IMR-90 (cell line): ENCODE results near the gene PANX1. TPM values are rescaled to one million over a fixed set of nuclear protein-coding genes. Genes with fewer than 3 reads are reported as not detected.

Source experiments
- ATAC-seq: fragments of 200-7000 bp; cut with Tn5 transposase; 2 replicates; pipeline ENCODE4 v1.9.1; 2020; ENCODE audit warnings: low read depth, mild to moderate bottlenecking, moderate library complexity
- BruUV-seq: library from RNA; stranded (reverse); fragments of 400-500 nt; replicated peaks from 2 replicates; lab custom pipeline; 2021; lab: Mats Ljungman, UMichigan
- CTCF ChIA-PET: fragments of 300-600 bp; formaldehyde crosslinking; extraction: SDS; loops from one replicate; lab custom pipeline; 2021; ENCODE audit warnings: antibody characterized with exemption; lab: Yijun Ruan, JAX
- POLR2A ChIA-PET: fragments of 300-600 bp; sonication (Branson Sonifier 250); formaldehyde crosslinking; loops from one replicate; lab custom pipeline; 2022; ENCODE audit warnings: antibody characterized with exemption; ENCODE audit not compliant: unreplicated experiment; lab: Charles Lee
- DNase-seq: peaks from one replicate; pipeline ENCODE4 v3.0.0; 2013
- H2AFZ ChIP-seq: replicated peaks from 2 replicates; pipeline ENCODE3; 2013; ENCODE audit warnings: low read length, mild to moderate bottlenecking; ENCODE audit not compliant: poor library complexity
- H2AK5ac ChIP-seq: 2 replicates; pipeline ENCODE4 v1.6.1; 2013; ENCODE audit warnings: low read depth, low read length, inconsistent platforms
- H2AK9ac ChIP-seq: replicated peaks from 2 replicates; pipeline ENCODE3; 2013; ENCODE audit warnings: mild to moderate bottlenecking, low read depth, low read length, moderate library complexity; ENCODE audit not compliant: poor library complexity
- H2BK120ac ChIP-seq: 2 replicates; pipeline ENCODE4 v1.6.1; 2013; ENCODE audit warnings: low read depth, low read length, inconsistent platforms
- H2BK15ac ChIP-seq: 3 replicates; pipeline ENCODE4 v1.6.1; 2013; ENCODE audit warnings: low read depth, low read length, inconsistent platforms
- H2BK20ac ChIP-seq: 2 replicates; pipeline ENCODE4 v1.6.1; 2013; ENCODE audit warnings: low read depth, mild to moderate bottlenecking, inconsistent platforms, low read length, moderate library complexity
- H2BK5ac ChIP-seq: 2 replicates; pipeline ENCODE4 v1.6.1; 2013; ENCODE audit warnings: mild to moderate bottlenecking, low read depth, low read length, inconsistent platforms; ENCODE audit not compliant: poor library complexity, severe bottlenecking
- H3K14ac ChIP-seq: replicated peaks from 2 replicates; pipeline ENCODE4 v1.6.1; 2013; ENCODE audit warnings: low read depth, low read length, inconsistent platforms
- H3K18ac ChIP-seq: 2 replicates; pipeline ENCODE4 v1.6.1; 2013; ENCODE audit warnings: low read depth, low read length, control low read depth
- H3K23ac ChIP-seq: 2 replicates; pipeline ENCODE4 v1.6.1; 2013; ENCODE audit warnings: low read depth, low read length, inconsistent platforms
- H3K27ac ChIP-seq: 2 replicates; pipeline ENCODE4 v1.5.1; 2013; ENCODE audit warnings: mild to moderate bottlenecking, control low read depth, low read length; ENCODE audit not compliant: insufficient read depth
- H3K27me3 ChIP-seq: 2 replicates; pipeline ENCODE4 v1.6.1; 2013; ENCODE audit warnings: low read length; ENCODE audit not compliant: control insufficient read depth, insufficient read depth
- H3K36me3 ChIP-seq: 2 replicates; pipeline ENCODE4 v1.6.1; 2013; ENCODE audit warnings: low read length, mixed read lengths; ENCODE audit not compliant: control insufficient read depth, insufficient read depth
- H3K4ac ChIP-seq: 2 replicates; pipeline ENCODE4 v1.6.1; 2013; ENCODE audit warnings: low read depth, low read length, inconsistent platforms
- H3K4me1 ChIP-seq: 2 replicates; pipeline ENCODE4 v1.6.1; 2013; ENCODE audit warnings: low read length, mixed read lengths; ENCODE audit not compliant: control insufficient read depth, insufficient read depth
- H3K4me2 ChIP-seq: 2 replicates; pipeline ENCODE4 v1.6.1; 2013; ENCODE audit warnings: low read depth, mild to moderate bottlenecking, control low read depth, low read length, moderate library complexity
- H3K4me3 ChIP-seq: 2 replicates; pipeline ENCODE4 v1.5.1; 2013; ENCODE audit warnings: low read depth, mild to moderate bottlenecking, control low read depth, low read length, moderate library complexity; ENCODE audit not compliant: insufficient read depth
- H3K56ac ChIP-seq: 2 replicates; pipeline ENCODE4 v1.6.1; 2013; ENCODE audit warnings: low read length, inconsistent platforms; ENCODE audit not compliant: insufficient read depth; ENCODE audit errors: extremely low read depth
- H3K79me1 ChIP-seq, 2 experiments: 2 replicates each; pipeline ENCODE4 v1.6.1; 2013; ENCODE audit warnings: low read length in 2 of 2, inconsistent platforms in 1 of 2, low read depth in 1 of 2
- H3K9ac ChIP-seq: 2 replicates; pipeline ENCODE4 v1.6.1; 2013; ENCODE audit warnings: low read depth, low read length, control low read depth
- H3K9me1 ChIP-seq: 2 replicates; pipeline ENCODE4 v1.6.1; 2013; ENCODE audit warnings: low read length, inconsistent platforms; ENCODE audit not compliant: insufficient read depth
- H3K9me3 ChIP-seq: 2 replicates; pipeline ENCODE4 v1.6.1; 2013; ENCODE audit warnings: low read length; ENCODE audit not compliant: control insufficient read depth, insufficient read depth
- H4K20me1 ChIP-seq: 2 replicates; pipeline ENCODE4 v1.6.1; 2013; ENCODE audit warnings: low read length, inconsistent platforms; ENCODE audit not compliant: insufficient read depth
- H4K5ac ChIP-seq: 2 replicates; pipeline ENCODE4 v1.6.1; 2013; ENCODE audit warnings: mild to moderate bottlenecking, low read depth, low read length, control low read depth
- H4K8ac ChIP-seq, 2 experiments: 2 replicates each; pipeline ENCODE4 v1.6.1; 2013; ENCODE audit warnings: low read depth in 2 of 2, low read length in 2 of 2, control low read depth in 1 of 2, inconsistent platforms in 1 of 2
- H4K91ac ChIP-seq: 2 replicates; pipeline ENCODE4 v1.6.1; 2013; ENCODE audit warnings: low read depth, low read length, inconsistent platforms; ENCODE audit not compliant: insufficient read depth
- BHLHE40 ChIP-seq: fragments of 150-350 bp; IDR thresholded peaks from 2 replicates; pipeline ENCODE4 v1.6.1; 2016; ENCODE audit warnings: mild to moderate bottlenecking, low read depth, low read length
- CHD1 ChIP-seq: IDR thresholded peaks from 2 replicates; pipeline ENCODE4 v1.6.1; 2012; ENCODE audit warnings: low read depth, low read length, improper control_type of control experiment
- FOS ChIP-seq: fragments of 150-350 bp; IDR thresholded peaks from 2 replicates; pipeline ENCODE4 v1.6.1; 2016; ENCODE audit warnings: low read depth, low read length
- MAFK ChIP-seq: IDR thresholded peaks from 2 replicates; pipeline ENCODE4 v1.6.1; 2012; ENCODE audit warnings: low read depth, low read length, improper control_type of control experiment
- MAZ ChIP-seq: IDR thresholded peaks from 2 replicates; pipeline ENCODE4 v1.6.1; 2012; ENCODE audit warnings: low read depth, mild to moderate bottlenecking, low read length, improper control_type of control experiment, moderate library complexity, borderline replicate concordance
- MXI1 ChIP-seq: IDR thresholded peaks from 2 replicates; pipeline ENCODE4 v1.6.1; 2012; ENCODE audit warnings: low read depth, mild to moderate bottlenecking, low read length, moderate library complexity, borderline replicate concordance
- NFE2L2 ChIP-seq: fragments of 150-350 bp; IDR thresholded peaks from 2 replicates; pipeline ENCODE4 v1.6.1; 2016; ENCODE audit warnings: low read depth, mild to moderate bottlenecking, low read length
- POLR2A ChIP-seq: IDR thresholded peaks from 2 replicates; pipeline ENCODE4 v1.6.1; 2012; ENCODE audit warnings: mild to moderate bottlenecking, low read depth, low read length
- RAD21 ChIP-seq: IDR thresholded peaks from 2 replicates; pipeline ENCODE4 v1.6.1; 2012; ENCODE audit warnings: low read length, improper control_type of control experiment
- RCOR1 ChIP-seq: IDR thresholded peaks from 2 replicates; pipeline ENCODE4 v1.6.1; 2012; ENCODE audit warnings: mild to moderate bottlenecking, low read length, improper control_type of control experiment; ENCODE audit not compliant: insufficient replicate concordance
- RFX5 ChIP-seq: IDR thresholded peaks from 2 replicates; pipeline ENCODE4 v1.8.0; 2012; ENCODE audit warnings: low read depth, mild to moderate bottlenecking, low read length, moderate library complexity
- SMC3 ChIP-seq: fragments of 150-350 bp; IDR thresholded peaks from 2 replicates; pipeline ENCODE4 v1.6.1; 2016; ENCODE audit warnings: low read depth, mild to moderate bottlenecking, antibody characterized with exemption, low read length, moderate library complexity
- WGBS, 2 experiments: methylation state at CpG; one replicate each; pipeline versions ENCODE4 v1.1.5 to v1.1.7; 2013; ENCODE audit warnings: missing lambda C conversion rate in 2 of 2; ENCODE audit not compliant: insufficient read length in 1 of 2; ENCODE audit errors: extremely low coverage in 2 of 2; 5-methylcytosine and 5-hydroxymethylcytosine counted together
- dilution Hi-C: fragments of 300-500 bp; cut with HindIII; formaldehyde crosslinking; loops from one replicate; pipeline ENCODE4 v1.14.3; 2018; ENCODE audit warnings: low sequenced_read_pairs; ENCODE audit not compliant: unreplicated experiment
- in situ Hi-C: fragments of 300-500 bp; cut with MboI; formaldehyde crosslinking; loops from 3 replicates; pipeline ENCODE4 v1.14.3; 2019; ENCODE audit warnings: low sequenced_read_pairs, inconsistent platforms, mixed read lengths
- intact Hi-C: fragments of 100-400 bp; cut with micrococcal nuclease; formaldehyde crosslinking; loops from 2 replicates; pipeline ENCODE4 v1.10.0; 2022
- polyA plus RNA-seq, 3 experiments: library from polyadenylated mRNA; depleted of rRNA; stranded (reverse); fragments of >200 nt; gene quantifications; 2 replicates each; pipeline ENCODE4 v1.2.3, GENCODE V29; 2012; ENCODE audit warnings: low replicate concordance in 1 of 3
- total RNA-seq: library from RNA; depleted of rRNA; stranded (reverse); fragments of >200 nt; gene quantifications from 2 replicates; pipeline ENCODE4 v1.2.3, GENCODE V29; 2012
- TF ChIP-seq, protein P1 (sequence below): conservative IDR thresholded peaks from 2 replicates; pipeline ENCODE4 v1.5.1; 2012; ENCODE audit warnings: mild to moderate bottlenecking, low read depth, low read length, improper control_type of control experiment

Gene PANX1
- total and polyA plus RNA-seq, 2 of the 4 experiments (the other 2 are of a cell fraction) = 29.8 to 70.8 TPM

DNA sequence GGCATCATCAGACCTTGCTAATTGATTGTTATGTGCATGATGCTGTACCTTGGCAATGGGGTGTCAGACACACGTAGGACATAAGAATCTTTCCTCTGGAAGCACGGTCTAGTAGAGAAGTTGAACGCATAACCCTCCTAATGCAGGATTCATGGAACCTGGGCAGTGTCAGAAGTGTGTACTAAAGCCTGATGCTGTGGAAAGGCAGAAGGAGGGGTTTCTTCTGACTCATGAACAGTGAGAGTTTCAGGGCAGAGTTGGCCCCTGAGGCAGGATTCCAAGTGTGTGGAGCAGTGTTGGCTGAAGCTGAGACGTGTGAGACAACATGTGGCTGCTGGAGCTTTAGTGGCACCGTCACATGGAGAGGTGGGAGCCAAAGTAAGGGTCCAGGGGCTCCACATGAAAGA, 3.5 kb downstream of the PANX1 start (continued):
- no peak for TF ChIP-seq SMC3

DNA sequence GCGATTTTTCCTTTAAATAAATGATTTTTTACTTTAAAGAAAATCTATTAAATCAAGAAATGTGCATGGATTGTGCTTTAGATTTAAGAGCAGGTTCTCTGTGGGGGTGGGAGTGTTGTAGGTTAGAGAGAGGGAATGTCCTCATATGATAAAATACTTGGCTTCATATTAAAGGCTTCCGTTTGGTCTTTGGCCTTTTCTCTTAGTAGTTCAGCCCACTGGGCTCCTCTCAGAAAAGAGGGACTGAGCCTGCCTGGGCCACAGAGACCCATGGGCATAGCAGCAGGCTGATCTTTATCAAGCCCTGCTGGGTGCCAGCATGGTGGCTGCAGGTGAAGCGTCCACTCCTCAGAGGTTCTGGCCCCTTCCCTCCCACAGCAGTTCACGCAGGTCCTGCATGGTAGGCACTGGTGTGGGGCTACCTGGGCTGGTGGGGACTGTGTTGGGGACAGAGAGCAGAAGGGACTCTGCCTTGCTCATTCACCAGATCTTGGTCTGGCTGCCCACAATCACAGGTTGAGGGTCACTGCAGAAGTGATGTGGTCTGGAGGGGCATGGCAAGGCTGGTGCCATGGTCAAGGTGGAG, 4.3 kb downstream of the PANX1 start:
- ChIA-PET CTCF (interaction anchor here (0.6 to 0.7 kb wide), 2 partner anchors 572 to 703 kb away, joined by 3 read pairs; no protein-coding TSS in a partner anchor), POLR2A (no interaction called here)
- H2BK20ac ChIP-seq = peak overlapping the region; percentile 27; the same call in 1 of the 2 replicates
- no peak overlapping the region for H2AFZ ChIP-seq
- peak overlapping the region; percentile 97 for H3K4ac ChIP-seq
- DNase-seq = no peak
- H4K5ac ChIP-seq = peak overlapping the region; percentile 23; the same call in 1 of the 2 replicates
- no peaks in the 10 kb centered on the region for H3K9me3 ChIP-seq
- peak overlapping the region; percentile 60; the same call in 1 of the 2 replicates for H2BK120ac ChIP-seq
- H3K4me2 ChIP-seq = no peak overlapping the region
- peak overlapping the region; percentile 72 for H3K14ac ChIP-seq
- 60% methylated on average over 1 of the region's 4 CpGs; no CpG with 5 or more reads in 1 of the 2 experiments for WGBS, 2 experiments
- TF ChIP-seq, protein P1, sequence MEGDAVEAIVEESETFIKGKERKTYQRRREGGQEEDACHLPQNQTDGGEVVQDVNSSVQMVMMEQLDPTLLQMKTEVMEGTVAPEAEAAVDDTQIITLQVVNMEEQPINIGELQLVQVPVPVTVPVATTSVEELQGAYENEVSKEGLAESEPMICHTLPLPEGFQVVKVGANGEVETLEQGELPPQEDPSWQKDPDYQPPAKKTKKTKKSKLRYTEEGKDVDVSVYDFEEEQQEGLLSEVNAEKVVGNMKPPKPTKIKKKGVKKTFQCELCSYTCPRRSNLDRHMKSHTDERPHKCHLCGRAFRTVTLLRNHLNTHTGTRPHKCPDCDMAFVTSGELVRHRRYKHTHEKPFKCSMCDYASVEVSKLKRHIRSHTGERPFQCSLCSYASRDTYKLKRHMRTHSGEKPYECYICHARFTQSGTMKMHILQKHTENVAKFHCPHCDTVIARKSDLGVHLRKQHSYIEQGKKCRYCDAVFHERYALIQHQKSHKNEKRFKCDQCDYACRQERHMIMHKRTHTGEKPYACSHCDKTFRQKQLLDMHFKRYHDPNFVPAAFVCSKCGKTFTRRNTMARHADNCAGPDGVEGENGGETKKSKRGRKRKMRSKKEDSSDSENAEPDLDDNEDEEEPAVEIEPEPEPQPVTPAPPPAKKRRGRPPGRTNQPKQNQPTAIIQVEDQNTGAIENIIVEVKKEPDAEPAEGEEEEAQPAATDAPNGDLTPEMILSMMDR = no peak
- TF ChIP-seq POLR2A (no peak), RFX5 (no peak), RCOR1 (no peak), MXI1 (no peak), MAZ (no peak), MAFK (no peak), FOS (no peak), RAD21 (no peak), NFE2L2 (no peak), BHLHE40 (no peak), CHD1 (no peak)
- H3K18ac ChIP-seq = peak overlapping the region; percentile 49; the same call in 1 of the 2 replicates
- H4K91ac ChIP-seq = peak overlapping the region; percentile 77
- peak overlapping the region; percentile 17 to 44; a peak in 2 of 4 replicates for H4K8ac ChIP-seq
- dilution Hi-C loops = no loop called here
- H3K23ac ChIP-seq = peak overlapping the region; percentile 67
- peak overlapping the region; percentile 67; the same call in 2 of the 3 replicates for H2BK15ac ChIP-seq
- H3K79me1 ChIP-seq = peaks cover 12 to 72% of the 10 kb centered on the region in 2 experiments; a peak in 3 of 4 replicates
- peaks cover 31% of the 10 kb centered on the region for H3K4me1 ChIP-seq
- peaks cover 26% of the 10 kb centered on the region for H3K9me1 ChIP-seq
- no peaks in the 10 kb centered on the region for H3K36me3 ChIP-seq
- H3K27me3 ChIP-seq = no peaks in the 10 kb centered on the region
- no peak overlapping the region for H3K56ac ChIP-seq
- in situ Hi-C loops = loop anchor here (10.0 to 25.0 kb wide), 4 partner anchors 398 to 1121 kb away; partner anchors contain the start of gene AMOTL1
- intact Hi-C loops = loop anchor here (5.0 kb wide), 1 partner anchor 359 kb away; the partner anchor contains the start of genes ANKRD49 and MRE11
- H2AK9ac ChIP-seq = peak overlapping the region; percentile 13
- H3K4me3 ChIP-seq = no peak overlapping the region
- H2AK5ac ChIP-seq = peak overlapping the region; percentile 79
- no peak for ATAC-seq
- H3K9ac ChIP-seq = no peak overlapping the region
- BruUV-seq = no TSS peak
- peaks cover 33% of the 10 kb centered on the region for H4K20me1 ChIP-seq
- H2BK5ac ChIP-seq = peak overlapping the region; percentile 67
- peak overlapping the region; percentile 2; the same call in 1 of the 2 replicates for H3K27ac ChIP-seq
